NCI-H1930 (cell line): ENCODE results near the gene MCM10.
"Not testable (repeated sequence)": the region's sequence is repeated elsewhere in the genome, so short reads cannot be mapped to it uniquely, and the experiment has no call there.

Experiments
- DNase-seq, 2 experiments: peaks; one replicate each; lab custom pipeline; 2025; lab: John Stamatoyannopoulos, UW

The MCM10 gene

DNA sequence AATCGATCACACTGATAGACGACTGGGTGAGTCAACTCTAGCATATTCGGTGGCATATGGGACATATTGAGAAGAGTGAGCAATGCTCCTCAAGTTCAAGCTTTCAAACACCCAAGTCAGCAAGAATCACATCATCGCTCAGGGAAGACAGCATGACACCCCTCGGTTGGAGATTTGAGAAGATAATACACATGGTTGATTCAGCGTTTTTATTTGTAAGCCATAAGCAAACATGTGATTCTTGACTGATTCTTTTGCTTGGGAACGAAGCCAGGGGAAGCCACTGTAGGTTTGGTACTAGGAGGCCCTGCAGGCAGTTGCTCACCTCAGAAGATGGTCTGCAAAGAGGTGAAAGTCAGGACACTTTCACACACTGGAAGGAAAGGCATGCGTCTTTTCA lies 60.2 kb downstream of the MCM10 start:
- no peak for DNase-seq

DNA sequence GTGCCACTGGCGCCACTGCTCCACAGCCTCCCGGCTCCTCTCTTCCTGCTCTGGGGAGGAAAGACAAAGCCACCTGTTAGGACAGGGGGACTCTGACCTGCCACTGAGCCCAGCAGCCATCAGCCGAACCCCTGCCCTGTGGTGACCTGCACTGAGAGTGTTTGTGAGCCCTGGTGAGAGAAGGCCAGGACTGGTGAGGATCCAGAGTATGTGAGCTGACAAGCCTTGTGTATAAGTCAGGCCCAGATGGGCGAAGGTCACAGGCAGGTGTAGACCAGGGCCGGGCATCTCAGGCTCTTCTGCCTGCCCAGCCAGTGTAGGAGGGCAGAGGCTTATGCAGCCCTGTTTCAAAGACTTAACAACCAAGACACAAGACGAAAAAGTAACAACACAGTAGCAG lies 60.8 kb downstream of the MCM10 start:
- no peak for DNase-seq

- DNase-seq, result no peak
Measured at GRCh38 chr10:13222566-13222965, 61.2 kb downstream of the MCM10 start.

DNA sequence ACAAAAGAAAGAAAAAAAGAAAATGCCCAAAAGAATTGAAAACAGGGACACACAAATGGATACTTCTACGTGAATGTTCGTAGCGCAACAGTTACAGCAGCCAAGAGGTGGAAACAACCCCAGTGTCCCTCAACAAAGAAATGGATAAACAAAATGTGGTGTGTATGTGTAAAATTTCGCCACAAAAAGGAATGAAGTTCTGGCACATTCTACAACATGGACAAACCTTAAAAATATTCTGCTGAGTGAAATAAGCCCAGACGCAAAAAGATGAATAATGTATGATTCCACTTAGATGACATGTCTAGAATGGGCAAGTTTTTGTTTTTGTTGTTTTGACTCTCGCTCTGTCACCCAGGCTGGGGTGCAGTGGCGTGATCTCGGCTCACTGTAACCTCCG lies 61.9 kb downstream of the MCM10 start:
- no peak for DNase-seq

DNA sequence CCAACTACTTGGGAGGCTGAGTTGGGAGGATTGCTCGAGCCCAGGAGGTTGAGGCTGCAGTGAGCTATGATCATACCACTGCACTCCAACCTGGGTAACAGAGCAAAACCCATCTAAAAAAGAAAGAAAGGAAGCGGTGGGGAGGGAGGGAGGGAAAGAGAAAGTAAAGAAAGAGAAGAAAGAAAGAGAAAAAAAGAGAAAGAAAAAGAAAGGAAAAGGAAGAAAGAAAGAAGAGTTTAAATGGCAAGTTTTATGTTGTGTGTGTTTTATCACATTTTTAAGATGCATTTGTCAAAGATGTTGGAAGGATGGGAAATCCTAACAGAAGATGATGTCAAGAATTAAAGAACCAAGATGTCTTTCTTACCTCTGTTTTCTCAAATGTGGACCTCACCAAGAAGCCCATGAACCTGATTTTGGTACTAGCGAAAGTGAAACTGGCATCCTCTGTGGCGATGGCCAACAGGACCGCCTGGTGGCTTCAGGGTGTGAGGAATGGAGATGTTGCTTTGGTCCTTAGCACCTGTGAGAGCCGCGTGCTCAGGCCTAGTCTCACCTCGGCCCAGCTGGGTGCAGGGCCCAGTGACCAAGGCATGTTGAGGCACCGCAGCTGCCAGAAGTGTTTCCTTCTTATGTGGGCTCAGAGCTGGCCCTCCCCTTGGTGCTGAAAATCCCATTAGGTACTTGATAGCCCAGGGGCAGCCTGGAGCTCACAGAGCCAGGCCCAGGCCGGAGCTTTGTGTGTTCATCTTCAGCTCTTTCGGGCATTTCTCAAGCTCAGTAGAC lies 63.0 kb downstream of the MCM10 start:
- no peak for DNase-seq

DNA sequence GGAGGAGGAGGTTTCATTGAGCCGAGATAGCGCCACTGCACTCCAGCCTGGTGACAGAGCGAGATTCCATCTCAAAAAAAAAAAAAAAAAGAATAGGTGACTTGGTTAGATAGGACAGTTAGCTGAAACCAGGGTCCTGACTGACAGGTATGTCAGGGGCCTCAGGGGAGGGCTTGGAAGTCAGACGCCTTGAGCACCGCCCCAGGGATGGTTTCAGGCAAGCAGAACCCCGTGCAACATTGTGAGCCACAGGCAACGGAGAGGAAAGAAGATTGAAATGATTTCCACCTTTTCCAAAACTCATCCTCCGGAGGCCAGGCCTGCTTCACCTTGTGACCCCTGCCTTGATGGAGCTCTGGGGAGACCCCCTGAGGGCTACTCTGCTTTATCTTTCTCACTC lies 64.2 kb downstream of the MCM10 start:
- DNase-seq, result no peak

- DNase-seq, result no peak
Measured at GRCh38 chr10:13227031-13227430, 65.7 kb downstream of the MCM10 start.

GRCh38 chr10:13231190-13231589 lies 69.8 kb downstream of the MCM10 start:
- no peak for DNase-seq

GRCh38 chr10:13231808-13232207 lies 70.5 kb downstream of the MCM10 start:
- no peak for DNase-seq

- DNase-seq, result no peak
Measured at GRCh38 chr10:13233358-13233757, 72.0 kb downstream of the MCM10 start.

DNA sequence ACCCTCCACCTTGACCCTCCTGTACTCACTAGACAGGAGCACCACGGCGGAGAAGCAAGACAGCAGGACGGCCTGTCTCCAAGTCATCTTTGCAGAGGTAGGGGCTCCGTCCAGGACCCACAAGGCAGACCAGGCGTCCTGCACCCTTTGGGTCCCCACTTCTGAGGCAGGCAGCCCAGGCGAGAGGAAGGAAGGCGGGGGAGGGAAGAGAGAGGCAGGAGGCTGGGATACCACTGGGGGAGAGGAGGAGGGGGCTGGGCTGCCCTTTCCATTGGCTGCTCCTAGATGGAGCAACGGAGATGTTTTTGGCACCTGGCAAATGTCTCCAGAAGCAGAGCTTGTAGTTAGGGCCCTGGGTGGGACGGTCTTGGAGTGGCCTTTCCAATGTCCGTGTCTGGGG lies 72.8 kb downstream of the MCM10 start, which contains the start of gene UCMA:
UCMA (minus strand) TSS at position 203 of the 400 bp plus-strand sequence; CDS start at position 87, 116 bp downstream.
- DNase-seq, result no peak

GRCh38 chr10:13234736-13235135 lies 73.4 kb downstream of the MCM10 start:
- not testable (repeated sequence) for DNase-seq

GRCh38 chr10:13236638-13237037 lies 75.3 kb downstream of the MCM10 start:
- DNase-seq, result no peak

DNA sequence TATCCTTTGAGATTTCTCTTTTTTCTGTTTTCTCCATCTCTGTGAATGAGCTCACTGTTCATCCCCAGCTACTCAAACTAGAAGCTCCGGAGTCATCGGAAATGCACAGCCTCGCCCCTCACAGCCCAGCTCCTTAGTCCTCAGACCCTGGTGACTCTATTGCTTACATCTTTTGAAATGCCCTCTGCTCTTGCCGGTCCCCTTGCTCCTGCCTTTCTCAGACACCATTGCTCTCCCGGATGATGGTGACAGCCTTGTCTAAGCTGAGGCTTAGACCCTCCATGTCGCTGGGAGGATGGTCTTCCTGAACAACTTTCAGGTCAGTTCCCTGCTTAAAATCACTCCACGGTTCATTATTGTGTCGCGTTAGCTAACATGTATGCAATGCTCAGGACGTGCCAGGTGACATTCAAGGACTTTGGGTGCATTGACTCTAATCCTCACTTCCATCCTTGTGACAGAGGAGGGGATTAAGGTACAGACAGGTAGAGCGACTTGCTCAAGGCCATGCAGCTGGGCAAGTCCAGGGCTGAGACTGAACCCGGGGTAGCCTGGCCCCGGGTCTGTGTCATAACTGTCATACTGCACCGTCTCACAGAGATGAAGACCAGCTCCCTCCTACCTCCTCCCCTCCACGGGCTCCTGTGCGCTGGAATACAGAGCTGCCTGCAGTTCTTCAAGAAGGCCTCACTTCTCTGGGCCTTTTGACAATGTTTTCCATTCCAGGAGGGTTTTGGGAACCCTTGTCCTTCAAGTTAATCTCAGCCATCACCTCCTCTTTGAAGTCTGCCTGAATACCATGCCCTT lies 77.1 kb downstream of the MCM10 start:
- no peak for DNase-seq

GRCh38 chr10:13239923-13240322 lies 78.6 kb downstream of the MCM10 start:
- no peak for DNase-seq

- DNase-seq, result no peak
Measured at GRCh38 chr10:13241613-13242012, 80.3 kb downstream of the MCM10 start.

GRCh38 chr10:13242260-13242659 lies 80.9 kb downstream of the MCM10 start:
- not testable (repeated sequence) for DNase-seq

- DNase-seq, result no peak
Measured at GRCh38 chr10:13247246-13247645, 85.9 kb downstream of the MCM10 start.

GRCh38 chr10:13247784-13248183 lies 86.4 kb downstream of the MCM10 start:
- no peak for DNase-seq

DNA sequence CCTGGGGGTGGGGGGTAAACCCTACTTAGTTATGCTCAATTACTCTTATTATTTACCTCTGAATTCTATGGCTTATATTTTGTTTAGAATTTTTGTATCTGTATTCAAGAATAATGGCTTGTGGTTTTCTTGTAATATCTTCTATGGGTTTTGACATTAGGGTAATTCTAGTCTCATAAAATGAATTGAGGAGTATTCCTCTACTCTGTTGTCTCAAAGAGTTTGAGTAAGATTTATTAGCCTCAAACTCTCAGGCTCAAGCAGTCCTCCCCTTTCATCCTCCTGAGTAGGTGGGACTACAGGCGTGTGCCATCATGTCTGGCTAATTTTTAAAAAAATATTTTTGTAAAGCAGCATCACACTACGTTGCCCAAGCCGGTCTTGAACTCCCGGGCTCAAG lies 92.4 kb downstream of the MCM10 start:
- no peak for DNase-seq

DNA sequence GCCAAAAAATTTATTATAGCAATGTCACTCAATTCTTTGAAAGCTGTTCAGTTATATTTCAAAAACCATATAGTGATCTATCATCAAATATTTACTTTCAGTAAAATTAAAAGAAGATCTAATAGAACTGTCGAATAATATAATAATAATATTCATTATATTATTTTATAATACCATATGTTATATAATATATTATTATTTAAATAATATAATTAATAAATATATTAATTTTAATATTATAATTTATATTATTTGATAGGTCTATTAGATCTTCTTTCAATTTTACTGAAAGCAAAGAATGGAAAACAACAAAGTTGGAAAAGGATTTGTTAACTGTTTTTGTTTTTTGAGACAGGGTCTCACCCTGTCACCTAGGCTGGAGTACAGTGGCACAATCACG lies 95.3 kb downstream of the MCM10 start:
- no peak for DNase-seq

GRCh38 chr10:13257621-13258140 lies 96.3 kb downstream of the MCM10 start:
- no peak for DNase-seq
